LNCAP (cell line): ENCODE measurements around the gene PTPRM.

ENCODE experiments used
- TF ChIP-seq, protein P1 (sequence below): fragments of 450-650 bp; IDR thresholded peaks from 2 replicates; pipeline ENCODE4 v1.5.1; 2017; ENCODE audit warnings: mild to moderate bottlenecking

Gene PTPRM

DNA sequence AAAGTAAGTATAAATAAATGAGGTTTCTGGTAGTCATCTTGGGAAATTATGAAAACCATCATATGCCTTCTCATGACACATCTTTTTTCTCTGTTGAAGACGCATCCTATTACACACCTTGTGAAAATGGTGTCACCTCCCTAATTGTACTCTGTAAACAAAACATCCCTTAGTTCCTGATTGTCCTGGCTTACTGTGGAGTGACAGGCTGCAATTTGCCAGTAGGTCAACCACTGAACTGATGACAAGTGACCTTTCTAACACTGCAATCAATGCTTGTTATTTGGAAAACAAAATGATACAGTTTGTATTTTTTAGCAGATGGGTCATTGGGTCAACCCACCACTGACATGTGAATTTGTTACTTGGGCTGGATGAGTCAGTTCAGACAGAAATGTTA is 219.5 kb downstream of the PTPRM start:
- TF ChIP-seq, protein P1, sequence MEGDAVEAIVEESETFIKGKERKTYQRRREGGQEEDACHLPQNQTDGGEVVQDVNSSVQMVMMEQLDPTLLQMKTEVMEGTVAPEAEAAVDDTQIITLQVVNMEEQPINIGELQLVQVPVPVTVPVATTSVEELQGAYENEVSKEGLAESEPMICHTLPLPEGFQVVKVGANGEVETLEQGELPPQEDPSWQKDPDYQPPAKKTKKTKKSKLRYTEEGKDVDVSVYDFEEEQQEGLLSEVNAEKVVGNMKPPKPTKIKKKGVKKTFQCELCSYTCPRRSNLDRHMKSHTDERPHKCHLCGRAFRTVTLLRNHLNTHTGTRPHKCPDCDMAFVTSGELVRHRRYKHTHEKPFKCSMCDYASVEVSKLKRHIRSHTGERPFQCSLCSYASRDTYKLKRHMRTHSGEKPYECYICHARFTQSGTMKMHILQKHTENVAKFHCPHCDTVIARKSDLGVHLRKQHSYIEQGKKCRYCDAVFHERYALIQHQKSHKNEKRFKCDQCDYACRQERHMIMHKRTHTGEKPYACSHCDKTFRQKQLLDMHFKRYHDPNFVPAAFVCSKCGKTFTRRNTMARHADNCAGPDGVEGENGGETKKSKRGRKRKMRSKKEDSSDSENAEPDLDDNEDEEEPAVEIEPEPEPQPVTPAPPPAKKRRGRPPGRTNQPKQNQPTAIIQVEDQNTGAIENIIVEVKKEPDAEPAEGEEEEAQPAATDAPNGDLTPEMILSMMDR: no peak

- TF ChIP-seq, protein P1: no peak
These were observed 220.2 kb downstream of the PTPRM start for GRCh38 chr18:7787339-7787738.

DNA sequence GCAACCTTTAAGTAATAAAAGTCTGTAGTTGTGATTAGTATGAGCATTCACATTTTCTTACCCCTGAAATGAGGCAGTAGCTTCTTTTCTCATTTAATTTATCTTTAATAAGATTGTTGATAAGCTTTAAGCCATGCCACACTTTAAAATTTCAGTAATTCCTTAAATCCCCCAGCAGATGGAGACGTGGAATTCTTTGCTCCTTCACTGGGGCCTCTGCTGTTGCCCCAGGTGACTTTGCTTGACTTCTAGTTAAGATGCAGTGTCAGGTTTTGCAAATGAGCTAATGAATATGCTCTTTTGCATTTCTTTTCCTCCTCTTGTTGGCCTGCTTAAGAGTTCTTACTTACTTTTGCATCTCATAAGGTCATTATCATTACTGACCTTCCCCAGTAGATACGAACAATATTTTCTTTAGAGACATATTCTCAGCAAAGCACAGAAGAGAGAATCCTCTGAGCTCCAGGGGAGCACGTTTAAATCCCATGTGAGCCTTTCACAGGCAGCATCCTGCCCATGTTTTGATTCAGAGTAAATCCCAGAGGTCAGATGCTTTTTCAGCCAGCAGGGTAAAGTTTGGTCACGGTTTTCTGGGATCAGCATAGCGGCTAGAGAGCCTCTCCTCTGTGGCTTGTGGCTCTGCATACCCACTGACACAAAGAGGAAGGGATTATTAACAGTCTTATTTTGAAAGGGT is 222.9 kb downstream of the PTPRM start:
- TF ChIP-seq, protein P1: peak; percentile 63

DNA sequence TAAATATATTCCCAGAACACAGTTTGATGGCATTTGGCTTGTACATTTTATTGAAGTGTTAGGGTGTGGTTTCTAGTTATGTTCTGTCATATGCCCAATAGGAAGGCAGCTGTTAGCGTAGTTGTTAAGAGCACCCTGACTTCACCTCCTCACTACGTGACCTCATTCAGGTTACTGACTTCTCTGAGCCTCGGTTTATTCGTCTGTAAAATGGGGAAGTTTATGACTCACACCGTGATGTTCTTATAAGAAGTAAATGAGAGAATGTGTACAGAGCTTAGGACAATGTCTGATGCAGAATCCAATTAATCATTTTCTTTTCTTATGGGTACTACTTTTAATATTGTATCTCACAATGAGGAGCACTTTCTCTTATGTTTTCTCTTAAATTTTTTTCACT is 226.0 kb downstream of the PTPRM start:
- TF ChIP-seq, protein P1: no peak

GRCh38 chr18:7803956-7804469 is 236.9 kb downstream of the PTPRM start:
- TF ChIP-seq, protein P1: no peak

GRCh38 chr18:7805096-7805495 is 238.0 kb downstream of the PTPRM start:
- TF ChIP-seq, protein P1: no peak

GRCh38 chr18:7805880-7806279 is 238.8 kb downstream of the PTPRM start:
- TF ChIP-seq, protein P1: no peak
